HL-60 (cell line): ENCODE measurements around the gene MID1.

Experiments used
- CTCF ChIP-seq: IDR thresholded peaks from one replicate; pipeline ENCODE4 v1.5.1; 2011; ENCODE audit warnings: low read length, control low read depth, inconsistent platforms; ENCODE audit not compliant: insufficient read depth
- GABPA ChIP-seq: IDR thresholded peaks from 2 replicates; pipeline ENCODE4 v1.6.1; 2012; ENCODE audit warnings: low read depth
- SPI1 ChIP-seq: IDR thresholded peaks from 2 replicates; pipeline ENCODE4 v1.6.1; 2012; ENCODE audit warnings: low read depth, mild to moderate bottlenecking, borderline replicate concordance

GRCh38 chrX:10534611-10535010 is 85.8 kb downstream of the MID1 start:
- no peak for TF ChIP-seq CTCF
- no peak for TF ChIP-seq SPI1
- no peak for TF ChIP-seq GABPA
